Lung (tissue), 12 donors: ENCODE results near the gene CDHR2. TPM values are rescaled to one million over a fixed set of nuclear protein-coding genes. Genes with fewer than 3 reads are reported as not detected.

Source experiments
- ATAC-seq: fragments of 200-7000 bp; cut with Tn5 transposase; one replicate; pipeline ENCODE4 v1.9.1; 2020; ENCODE audit warnings: moderate number of reproducible peaks; ENCODE audit not compliant: insufficient read depth, low FRiP score
- DNase-seq, 3 donors: peaks; one replicate each; pipeline ENCODE4 v3.0.0-alpha.2; 2013 to 2017
- H3K27ac ChIP-seq, 2 donors: one replicate each; pipeline ENCODE4 v1.5.1; 2013; ENCODE audit warnings: mild to moderate bottlenecking in 2 of 2, moderate library complexity in 2 of 2, control low read depth in 1 of 2, inconsistent platforms in 1 of 2, low read depth in 1 of 2, low read length in 1 of 2
- H3K27me3 ChIP-seq, 3 donors: one replicate each; pipeline ENCODE4 v1.5.1; 2013; ENCODE audit warnings: low read length in 2 of 3; ENCODE audit not compliant: control insufficient read depth in 3 of 3, insufficient read depth in 3 of 3
- H3K36me3 ChIP-seq, 4 donors: one replicate each; pipeline ENCODE4 v1.5.1; 2013; ENCODE audit warnings: low read length in 4 of 4, mild to moderate bottlenecking in 1 of 4, moderate library complexity in 1 of 4; ENCODE audit not compliant: control insufficient read depth in 4 of 4, insufficient read depth in 4 of 4
- H3K4me1 ChIP-seq, 5 donors: one replicate each; pipeline ENCODE4 v1.5.1; 2013; ENCODE audit warnings: low read length in 5 of 5, mild to moderate bottlenecking in 2 of 5, moderate library complexity in 1 of 5; ENCODE audit not compliant: control insufficient read depth in 5 of 5, insufficient read depth in 5 of 5
- H3K4me3 ChIP-seq: one replicate; pipeline ENCODE4 v1.5.1; 2013; ENCODE audit warnings: mild to moderate bottlenecking, control low read depth, moderate library complexity
- H3K9ac ChIP-seq, 2 donors: one replicate each; pipeline ENCODE4 v1.5.1; 2013; ENCODE audit warnings: low read length in 2 of 2, control low read depth in 1 of 2; ENCODE audit not compliant: insufficient read depth in 1 of 2
- H3K9me3 ChIP-seq, 4 donors: one replicate each; pipeline ENCODE4 v1.5.1; 2013; ENCODE audit warnings: low read length in 3 of 4, mild to moderate bottlenecking in 1 of 4, moderate library complexity in 1 of 4; ENCODE audit not compliant: control insufficient read depth in 4 of 4, insufficient read depth in 3 of 4
- WGBS, 2 donors: extraction: QIAGEN DNeasy Blood & Tissue Kit; methylation state at CpG; one replicate each; pipeline ENCODE4 v1.1.7; 2013; 5-methylcytosine and 5-hydroxymethylcytosine counted together
- polyA plus RNA-seq, 2 donors: library from polyadenylated mRNA; stranded (reverse); fragments of 200-250 nt; gene quantifications; one replicate each; pipeline ENCODE4 v1.2.1, GENCODE V29; 2013
- total RNA-seq, 2 donors: library from RNA; depleted of rRNA in 1 of 2; stranded (reverse); fragments of >200 nt in 1 of 2; gene quantifications; one replicate each; pipeline ENCODE4 v1.2.1, GENCODE V29; 2014 to 2021
- TF ChIP-seq, protein P1 (sequence below): IDR thresholded peaks from 2 replicates; pipeline ENCODE4 v1.5.1; 2012; ENCODE audit warnings: mild to moderate bottlenecking; ENCODE audit errors: control extremely low read depth, extremely low read depth
- donor health status: control.
- donor health status: control.
- donor health status: Bipolar disorder and iron deficiency.
- donor health status: healthy.
- donor health status: DM: yes; HTN: yes; CAD: no.

The CDHR2 gene
- total and polyA plus RNA-seq, 4 donors, result 0.02 to 1.5 (median 0.42) TPM

GRCh38 chr5:176541338-176542134 lies 7.6 kb upstream of the CDHR2 start:
- Histone ChIP-seq H3K4me3 (no peak overlapping the region), H3K27ac (peak overlapping the region; percentile 21 to 77), H3K4me1 (peaks cover 0 to 30% (median 13%) of the 10 kb centered on the region in 5 donors), H3K9ac (no peak overlapping the region), H3K27me3 (no peaks in the 10 kb centered on the region), H3K36me3 (no peaks in the 10 kb centered on the region), H3K9me3 (no peaks in the 10 kb centered on the region)
- DNase-seq (peak; percentile 44 to 67 (median 53)), ATAC-seq (no peak)
- TF ChIP-seq, protein P1, sequence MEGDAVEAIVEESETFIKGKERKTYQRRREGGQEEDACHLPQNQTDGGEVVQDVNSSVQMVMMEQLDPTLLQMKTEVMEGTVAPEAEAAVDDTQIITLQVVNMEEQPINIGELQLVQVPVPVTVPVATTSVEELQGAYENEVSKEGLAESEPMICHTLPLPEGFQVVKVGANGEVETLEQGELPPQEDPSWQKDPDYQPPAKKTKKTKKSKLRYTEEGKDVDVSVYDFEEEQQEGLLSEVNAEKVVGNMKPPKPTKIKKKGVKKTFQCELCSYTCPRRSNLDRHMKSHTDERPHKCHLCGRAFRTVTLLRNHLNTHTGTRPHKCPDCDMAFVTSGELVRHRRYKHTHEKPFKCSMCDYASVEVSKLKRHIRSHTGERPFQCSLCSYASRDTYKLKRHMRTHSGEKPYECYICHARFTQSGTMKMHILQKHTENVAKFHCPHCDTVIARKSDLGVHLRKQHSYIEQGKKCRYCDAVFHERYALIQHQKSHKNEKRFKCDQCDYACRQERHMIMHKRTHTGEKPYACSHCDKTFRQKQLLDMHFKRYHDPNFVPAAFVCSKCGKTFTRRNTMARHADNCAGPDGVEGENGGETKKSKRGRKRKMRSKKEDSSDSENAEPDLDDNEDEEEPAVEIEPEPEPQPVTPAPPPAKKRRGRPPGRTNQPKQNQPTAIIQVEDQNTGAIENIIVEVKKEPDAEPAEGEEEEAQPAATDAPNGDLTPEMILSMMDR, result no peak
- 29 to 38% methylated on average over 12 of the region's 12 CpGs for WGBS, 2 donors

DNA sequence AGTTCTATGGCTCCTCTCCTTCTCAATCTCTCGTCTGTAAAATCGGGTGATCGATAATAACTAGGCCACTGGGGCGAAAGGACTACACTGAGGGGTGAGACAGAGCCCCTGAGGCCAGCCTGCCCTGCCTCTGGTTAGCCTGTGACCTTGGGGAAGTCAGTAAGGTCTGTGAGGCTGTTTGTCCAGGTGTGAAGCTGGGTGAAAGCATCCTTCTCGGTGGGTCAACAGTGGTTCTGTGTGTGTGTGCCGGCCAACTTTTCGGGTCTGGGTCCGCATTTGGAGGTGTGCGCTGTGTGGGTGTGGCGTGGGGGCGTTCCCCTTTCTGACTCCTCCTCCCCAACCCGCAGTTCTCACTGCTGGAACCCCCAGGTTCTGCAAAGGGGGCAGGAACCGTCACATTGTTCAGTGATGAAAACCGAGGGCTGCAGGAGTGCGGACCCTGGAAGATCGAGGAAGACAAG lies 7.0 kb upstream of the CDHR2 start:
- Histone ChIP-seq H3K9ac (no peak overlapping the region), H3K36me3 (no peaks in the 10 kb centered on the region), H3K4me3 (no peak overlapping the region), H3K9me3 (no peaks in the 10 kb centered on the region), H3K4me1 (peaks cover 0 to 30% (median 13%) of the 10 kb centered on the region in 5 donors), H3K27ac (peak overlapping the region; percentile 77 to 82), H3K27me3 (no peaks in the 10 kb centered on the region)
- WGBS, 2 donors, result 37 to 54% methylated on average over 16 of the region's 16 CpGs
- TF ChIP-seq, protein P1, result no peak
- DNase-seq (no peak), ATAC-seq (no peak)

DNA sequence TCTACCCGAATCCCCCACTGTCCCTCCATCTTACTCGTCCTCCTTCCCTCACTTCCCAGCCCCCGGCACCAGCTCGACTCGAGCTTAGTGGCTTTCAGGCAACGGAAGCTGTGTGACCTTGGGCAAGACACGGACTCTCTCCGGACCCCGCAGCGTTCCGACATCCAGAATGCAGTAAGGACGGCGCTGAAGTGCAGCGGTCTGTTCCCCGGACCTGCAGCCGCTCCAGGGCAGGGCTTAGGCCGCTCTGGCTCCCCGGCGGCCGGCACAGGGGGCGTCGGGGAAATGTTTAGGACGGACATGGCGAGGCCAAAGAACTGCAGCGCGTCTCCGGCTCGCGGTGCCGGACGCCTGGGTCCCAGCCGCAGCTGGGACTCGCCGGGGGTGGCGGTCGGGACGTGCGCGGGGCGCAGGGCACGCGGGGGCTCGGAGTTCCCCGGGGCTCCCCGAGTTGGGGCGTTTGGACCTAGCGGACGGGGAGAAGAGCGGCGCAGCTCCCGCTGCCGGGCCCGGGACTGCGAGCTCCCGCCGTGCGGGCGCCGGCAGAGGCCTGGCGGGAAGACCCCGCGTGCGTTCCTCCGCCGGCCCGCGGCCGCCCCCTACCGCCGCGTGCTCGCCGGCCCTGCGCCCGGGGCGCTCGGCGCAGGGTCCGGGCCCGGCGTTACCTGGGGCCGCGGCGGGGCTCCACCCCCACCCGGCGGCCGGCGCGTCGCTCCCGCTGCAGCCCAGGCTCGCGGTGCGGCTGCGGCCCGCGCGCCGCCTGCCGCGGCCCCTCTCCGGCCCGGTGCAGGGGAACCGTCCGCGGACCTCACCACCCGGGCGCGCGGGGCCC lies 6.3 kb upstream of the CDHR2 start:
- Histone ChIP-seq H3K27ac (peak overlapping the region; percentile 77 to 82), H3K36me3 (no peaks in the 10 kb centered on the region), H3K4me3 (peak overlapping the region; percentile 70), H3K4me1 (peaks cover 0 to 30% (median 13%) of the 10 kb centered on the region in 5 donors), H3K9ac (peak overlapping the region in 1 of 2 donors; percentile 11), H3K27me3 (no peaks in the 10 kb centered on the region), H3K9me3 (no peaks in the 10 kb centered on the region)
- peak; percentile 37 to 64 (median 43) for DNase-seq
- 0 to 2% methylated on average over 52 to 110 of the region's 110 CpGs for WGBS, 2 donors
- TF ChIP-seq, protein P1, result no peak
- ATAC-seq, result no peak
